ENCODE measurements around the gene STX8.

DNA sequence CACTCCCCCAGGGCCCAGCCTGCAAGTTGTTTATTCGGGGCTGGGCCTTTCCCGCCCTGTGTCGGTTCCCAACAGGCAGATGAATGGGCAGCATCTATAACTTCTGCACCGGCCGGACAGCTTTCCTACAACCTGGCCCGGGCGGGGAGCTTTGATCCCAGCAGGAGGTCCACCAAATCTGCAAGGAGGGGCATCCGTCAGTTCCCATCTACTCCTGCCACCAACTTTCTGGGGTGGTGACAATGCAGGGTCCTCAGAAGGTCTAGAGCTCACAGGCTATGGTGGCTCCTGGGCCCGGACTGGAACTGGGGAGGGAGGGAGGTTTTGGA lies 342.4 kb downstream of the STX8 start:
- TF ChIP-seq, protein P1, sequence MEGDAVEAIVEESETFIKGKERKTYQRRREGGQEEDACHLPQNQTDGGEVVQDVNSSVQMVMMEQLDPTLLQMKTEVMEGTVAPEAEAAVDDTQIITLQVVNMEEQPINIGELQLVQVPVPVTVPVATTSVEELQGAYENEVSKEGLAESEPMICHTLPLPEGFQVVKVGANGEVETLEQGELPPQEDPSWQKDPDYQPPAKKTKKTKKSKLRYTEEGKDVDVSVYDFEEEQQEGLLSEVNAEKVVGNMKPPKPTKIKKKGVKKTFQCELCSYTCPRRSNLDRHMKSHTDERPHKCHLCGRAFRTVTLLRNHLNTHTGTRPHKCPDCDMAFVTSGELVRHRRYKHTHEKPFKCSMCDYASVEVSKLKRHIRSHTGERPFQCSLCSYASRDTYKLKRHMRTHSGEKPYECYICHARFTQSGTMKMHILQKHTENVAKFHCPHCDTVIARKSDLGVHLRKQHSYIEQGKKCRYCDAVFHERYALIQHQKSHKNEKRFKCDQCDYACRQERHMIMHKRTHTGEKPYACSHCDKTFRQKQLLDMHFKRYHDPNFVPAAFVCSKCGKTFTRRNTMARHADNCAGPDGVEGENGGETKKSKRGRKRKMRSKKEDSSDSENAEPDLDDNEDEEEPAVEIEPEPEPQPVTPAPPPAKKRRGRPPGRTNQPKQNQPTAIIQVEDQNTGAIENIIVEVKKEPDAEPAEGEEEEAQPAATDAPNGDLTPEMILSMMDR (IDR thresholded peaks at IDR 0.05): no peak
- no peak for TF ChIP-seq ZFX (IDR thresholded peaks at IDR 0.05; ENCODE audit: borderline replicate concordance)

All from 22Rv1 (cell line).